ENCODE data around the gene FBLL1.
"Not testable (repeated sequence)": the region's sequence is repeated elsewhere in the genome, so short reads cannot be mapped to it uniquely, and the experiment has no call there.

The FBLL1 gene

GRCh38 chr5:168570490-168571328 lies 41.6 kb downstream of the FBLL1 start:
- in situ Hi-C loops (cut with HindIII; ENCODE audit: low sequenced_read_pairs) = no loop called here
- TF ChIP-seq CTCF (IDR thresholded peaks at IDR 0.05; ENCODE audit: low read depth, low read length, missing control alignments) = no peak
- H3K4me3 ChIP-seq (ENCODE audit: low read depth, low read length) = no peak overlapping the region
- DNase-seq (ENCODE audit: low read depth) = no peak

- H3K4me3 ChIP-seq (ENCODE audit: low read depth, low read length); DNase-seq (ENCODE audit: low read depth); in situ Hi-C loops (cut with HindIII; ENCODE audit: low sequenced_read_pairs): not testable (repeated sequence)
These were observed 44.6 kb downstream of the FBLL1 start for GRCh38 chr5:168573663-168574062.

DNA sequence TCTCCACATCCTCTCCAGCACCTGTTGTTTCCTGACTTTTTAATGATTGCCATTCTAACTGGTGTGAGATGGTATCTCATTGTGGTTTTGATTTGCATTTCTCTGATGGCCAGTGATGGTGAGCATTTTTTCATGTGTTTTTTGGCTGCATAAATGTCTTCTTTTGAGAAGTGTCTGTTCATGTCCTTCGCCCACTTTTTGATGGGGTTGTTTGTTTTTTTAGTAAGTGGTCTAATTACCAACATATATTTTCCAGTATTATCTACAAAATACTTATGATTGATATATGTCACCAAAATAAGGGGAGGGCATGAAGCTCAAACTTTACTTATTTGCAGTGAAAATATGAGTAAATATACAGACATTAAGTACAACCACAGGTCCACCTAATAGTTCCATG lies 45.1 kb downstream of the FBLL1 start:
- H3K4me3 ChIP-seq (ENCODE audit: low read depth, low read length); in situ Hi-C loops (cut with HindIII; ENCODE audit: low sequenced_read_pairs); DNase-seq (ENCODE audit: low read depth): not testable (repeated sequence)

GRCh38 chr5:168575391-168576372 lies 46.6 kb downstream of the FBLL1 start:
- no peak for DNase-seq (ENCODE audit: low read depth)
- H3K4me3 ChIP-seq (ENCODE audit: low read depth, low read length) = no peak overlapping the region
- in situ Hi-C loops (cut with HindIII; ENCODE audit: low sequenced_read_pairs) = no loop called here
- TF ChIP-seq CTCF (IDR thresholded peaks at IDR 0.05; ENCODE audit: low read depth, low read length, missing control alignments) = no peak

- in situ Hi-C loops (cut with HindIII; ENCODE audit: low sequenced_read_pairs) = no loop called here
- H3K4me3 ChIP-seq (ENCODE audit: low read depth, low read length) = peak overlapping the region; percentile 96
- no peak for DNase-seq (ENCODE audit: low read depth)
- TF ChIP-seq CTCF (IDR thresholded peaks at IDR 0.05; ENCODE audit: low read depth, low read length, missing control alignments) = no peak
These were observed 48.9 kb downstream of the FBLL1 start for GRCh38 chr5:168578006-168578405.

DNA sequence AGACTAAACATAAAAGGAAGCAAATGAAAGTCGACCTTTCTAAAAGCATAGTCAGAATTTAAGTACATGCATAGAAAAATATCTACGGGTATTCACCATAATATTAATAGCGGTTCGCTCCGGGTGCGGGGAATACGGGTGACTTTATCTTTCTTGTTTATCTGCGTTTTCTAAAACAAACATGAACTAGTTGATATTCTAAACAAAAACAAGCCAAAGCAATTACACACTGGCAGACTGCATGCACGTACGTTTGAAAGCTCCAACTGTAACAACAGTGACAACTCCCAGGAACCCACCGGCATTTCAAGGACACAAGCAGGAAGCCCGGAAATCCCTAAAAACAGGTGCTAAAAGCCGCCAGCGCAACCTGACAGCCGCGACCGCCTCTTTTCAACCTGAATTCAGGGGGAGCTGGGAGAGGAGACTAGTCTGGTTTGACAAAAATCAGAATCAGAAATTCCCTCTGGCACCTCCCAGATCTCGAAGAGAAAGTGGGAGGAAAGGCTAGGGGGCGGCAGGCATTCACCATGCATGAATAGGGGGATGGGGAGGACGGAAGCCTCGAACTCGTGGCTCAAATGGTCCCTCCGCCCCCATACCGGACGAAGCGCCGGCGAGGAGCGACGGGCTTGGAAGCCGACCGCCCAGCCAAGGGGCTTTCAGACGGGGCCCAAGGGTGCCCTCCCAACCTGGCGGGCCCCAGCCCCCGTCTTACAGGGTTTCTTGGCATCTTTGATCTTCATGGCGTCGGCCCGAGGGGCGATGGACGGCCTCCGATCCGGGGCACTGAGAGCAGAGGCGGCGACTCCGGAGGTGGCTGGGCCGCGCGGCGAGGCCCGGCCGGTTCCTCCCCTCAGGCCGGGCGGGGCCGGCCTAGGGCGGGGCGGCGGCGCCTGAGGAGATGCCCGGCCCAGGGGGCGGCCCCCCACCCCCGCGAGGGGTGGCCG lies 49.7 kb downstream of the FBLL1 start, which contains the start of gene PANK3:
Gene PANK3, minus strand, starts transcription at position 831 of the 950 bp plus-strand sequence. Its CDS starts 85 bp downstream, at position 746.
- in situ Hi-C loops (cut with HindIII; ENCODE audit: low sequenced_read_pairs) = no loop called here
- peak within 1 kb of the TSS; percentile 96 for H3K4me3 ChIP-seq (ENCODE audit: low read depth, low read length)
- peak; percentile 22 for DNase-seq (ENCODE audit: low read depth)
- TF ChIP-seq CTCF (IDR thresholded peaks at IDR 0.05; ENCODE audit: low read depth, low read length, missing control alignments) = no peak

Data from astrocyte of the cerebellum (primary cell).